ENCODE results near the gene POTEH.
"Not testable (repeated sequence)": the region's sequence is repeated elsewhere in the genome, so short reads cannot be mapped to it uniquely, and the experiment has no call there.

The POTEH gene

GRCh38 chr22:15689749-15690125 lies at the start of gene POTEH:
TSS of gene POTEH (plus strand) at chr22:15690026. CDS start at chr22:15690078, 52 bp downstream.
- not testable (repeated sequence) for DNase-seq

GRCh38 chr22:15642288-15642861 lies 47.5 kb upstream of the POTEH start:
- not testable (repeated sequence) for DNase-seq

GRCh38 chr22:15651954-15652353 lies 37.9 kb upstream of the POTEH start:
- DNase-seq, result not testable (repeated sequence)

- DNase-seq, result not testable (repeated sequence)
Measured at GRCh38 chr22:15652738-15653137, 37.1 kb upstream of the POTEH start.

GRCh38 chr22:15653241-15653640 lies 36.6 kb upstream of the POTEH start:
- DNase-seq, result not testable (repeated sequence)

- DNase-seq, result not testable (repeated sequence)
Measured at GRCh38 chr22:15661102-15661501, 28.7 kb upstream of the POTEH start.

GRCh38 chr22:15664682-15665081 lies 25.1 kb upstream of the POTEH start:
- not testable (repeated sequence) for DNase-seq

- not testable (repeated sequence) for DNase-seq
Measured at GRCh38 chr22:15665478-15665877, 24.3 kb upstream of the POTEH start.

GRCh38 chr22:15669430-15669829 lies 20.4 kb upstream of the POTEH start:
- not testable (repeated sequence) for DNase-seq

- DNase-seq, result not testable (repeated sequence)
Measured at GRCh38 chr22:15679702-15680101, 10.1 kb upstream of the POTEH start.

GRCh38 chr22:15684115-15684514 lies 5.7 kb upstream of the POTEH start:
- DNase-seq, result not testable (repeated sequence)

GRCh38 chr22:15684695-15685094 lies 5.1 kb upstream of the POTEH start:
- not testable (repeated sequence) for DNase-seq

- not testable (repeated sequence) for DNase-seq
Measured at GRCh38 chr22:15685641-15686040, 4.2 kb upstream of the POTEH start.

GRCh38 chr22:15687086-15687485 lies 2.7 kb upstream of the POTEH start:
- DNase-seq, result not testable (repeated sequence)

GRCh38 chr22:15687676-15688075 lies 2.1 kb upstream of the POTEH start:
- DNase-seq, result not testable (repeated sequence)

GRCh38 chr22:15688090-15688489 lies 1.7 kb upstream of the POTEH start:
- not testable (repeated sequence) for DNase-seq

- not testable (repeated sequence) for DNase-seq
Measured at GRCh38 chr22:15689012-15689748, 646 bp upstream of the POTEH start.

GRCh38 chr22:15713600-15713999 lies 23.8 kb downstream of the POTEH start:
- DNase-seq, result not testable (repeated sequence)

GRCh38 chr22:15714125-15714524 lies 24.3 kb downstream of the POTEH start:
- not testable (repeated sequence) for DNase-seq

GRCh38 chr22:15721884-15722283 lies 32.1 kb downstream of the POTEH start:
- DNase-seq, result not testable (repeated sequence)

- DNase-seq, result not testable (repeated sequence)
Measured at GRCh38 chr22:15729209-15729917, 39.5 kb downstream of the POTEH start.

- not testable (repeated sequence) for DNase-seq
Measured at GRCh38 chr22:15731023-15731422, 41.2 kb downstream of the POTEH start.

Data from hypothalamus (tissue), 51 donors.